K562 (cell line): ENCODE measurements around the gene CRYBG2. TPM values are rescaled to one million over a fixed set of nuclear protein-coding genes. Genes with fewer than 3 reads are reported as not detected.

ENCODE experiments used
- ATF4 ChIP-seq: fragments of 450-650 bp; formaldehyde crosslinking; IDR thresholded peaks from 2 replicates; pipeline ENCODE4 v1.4.0; 2022; ENCODE audit warnings: mild to moderate bottlenecking, moderate library complexity
- CREB5 ChIP-seq: fragments of 250-450 bp; sonication (Bioruptor Pico); IDR thresholded peaks from 2 replicates; pipeline ENCODE4 v1.5.0; 2020; ENCODE audit warnings: mild to moderate bottlenecking
- CREM ChIP-seq: IDR thresholded peaks from 2 replicates; pipeline ENCODE4 v1.6.1; 2014; ENCODE audit warnings: antibody characterized with exemption, low read depth
- ELF1 ChIP-seq: fragments of 200-800 bp; sonication (Bioruptor generic); IDR thresholded peaks from 2 replicates; pipeline ENCODE4 v1.6.1; 2016; ENCODE audit warnings: missing genetic modification characterization, missing compliant biosample characterization
- EP300 ChIP-seq: IDR thresholded peaks from 2 replicates; pipeline ENCODE4 v1.6.1; 2012; ENCODE audit warnings: low read length, improper control_type of control experiment
- ESRRA ChIP-seq: fragments of 450-650 bp; IDR thresholded peaks from 2 replicates; pipeline ENCODE4 v1.6.1; 2014; ENCODE audit warnings: low read depth, mild to moderate bottlenecking, moderate library complexity, borderline replicate concordance
- GTF2B ChIP-seq: IDR thresholded peaks from 2 replicates; pipeline ENCODE4 v1.6.1; 2011; ENCODE audit not compliant: insufficient read length; ENCODE audit errors: extremely low read depth
- HLTF ChIP-seq: fragments of 450-650 bp; IDR thresholded peaks from 2 replicates; pipeline ENCODE4 v1.6.1; 2016
- HSF4 ChIP-seq: fragments of 250-450 bp; sonication (Bioruptor Pico); IDR thresholded peaks from 2 replicates; pipeline ENCODE4 v2.1.2; 2022; ENCODE audit warnings: mild to moderate bottlenecking, moderate library complexity, borderline replicate concordance
- JUN ChIP-seq, 2 experiments: sonication (generic) in 1 of 2; formaldehyde crosslinking in 1 of 2; IDR thresholded peaks; 2 replicates each; pipeline versions ENCODE4 v1.6.1 to v1.8.0; 2012 to 2022; ENCODE audit warnings: borderline replicate concordance in 2 of 2, mild to moderate bottlenecking in 2 of 2, improper control_type of control experiment in 1 of 2, low read depth in 1 of 2, low read length in 1 of 2, missing genetic modification reagents in 1 of 2
- MITF ChIP-seq: IDR thresholded peaks from 2 replicates; pipeline ENCODE4 v1.6.1; 2014; ENCODE audit warnings: antibody characterized with exemption
- MYNN ChIP-seq, 2 experiments: sonication (generic); formaldehyde crosslinking in 1 of 2; IDR thresholded peaks; 2 replicates each; pipeline versions ENCODE4 v1.5.0 to v1.6.1; 2016 to 2020; ENCODE audit warnings: antibody characterized with exemption in 1 of 2, missing genetic modification reagents in 1 of 2
- NCOA1 ChIP-seq: fragments of 450-650 bp; IDR thresholded peaks from 2 replicates; pipeline ENCODE4 v1.6.1; 2016; ENCODE audit warnings: low read depth
- NR2F6 ChIP-seq: fragments of 450-650 bp; formaldehyde crosslinking; IDR thresholded peaks from 2 replicates; pipeline ENCODE4 v1.4.0; 2020; ENCODE audit warnings: mild to moderate bottlenecking
- PHF20 ChIP-seq: fragments of 450-650 bp; IDR thresholded peaks from 2 replicates; pipeline ENCODE4 v1.6.1; 2018; ENCODE audit not compliant: partially characterized antibody
- POU5F1 ChIP-seq: fragments of 150-350 bp; IDR thresholded peaks from 2 replicates; pipeline ENCODE4 v1.6.1; 2014; ENCODE audit warnings: borderline replicate concordance, low read length, low read depth, mild to moderate bottlenecking; ENCODE audit not compliant: partially characterized antibody
- PTBP1 ChIP-seq: fragments of 200-400 bp; formaldehyde crosslinking; IDR thresholded peaks from 2 replicates; pipeline ENCODE4 v1.6.1; 2017; ENCODE audit warnings: low read depth, low read length
- RBM17 ChIP-seq: fragments of 200-400 bp; formaldehyde crosslinking; IDR thresholded peaks from 2 replicates; pipeline ENCODE4 v1.6.1; 2017; ENCODE audit warnings: low read depth, mild to moderate bottlenecking, low read length, borderline replicate concordance
- TEAD2 ChIP-seq: fragments of 450-650 bp; IDR thresholded peaks from 2 replicates; pipeline ENCODE4 v1.6.1; 2016; ENCODE audit warnings: missing genetic modification characterization, control low read depth, missing compliant biosample characterization
- WHSC1 ChIP-seq: IDR thresholded peaks from one replicate; pipeline ENCODE4 v1.6.1; 2012; ENCODE audit warnings: low read length, control low read depth, inconsistent platforms
- YBX1 ChIP-seq: fragments of 450-650 bp; IDR thresholded peaks from 2 replicates; pipeline ENCODE4 v1.7.1; 2016; ENCODE audit warnings: mild to moderate bottlenecking
- ZBTB1 ChIP-seq: sonication (generic); formaldehyde crosslinking; IDR thresholded peaks from 2 replicates; pipeline ENCODE4 v1.8.1; 2023; ENCODE audit warnings: missing genetic modification reagents, low read depth, mild to moderate bottlenecking, borderline replicate concordance
- ZNF511 ChIP-seq: sonication (generic); formaldehyde crosslinking; IDR thresholded peaks from 2 replicates; pipeline ENCODE4 v1.8.0; 2022; ENCODE audit warnings: mild to moderate bottlenecking, missing genetic modification reagents
- ZSCAN29 ChIP-seq: fragments of 450-650 bp; IDR thresholded peaks from 2 replicates; pipeline ENCODE4 v1.6.1; 2017
- polyA plus RNA-seq, 8 experiments: library from polyadenylated mRNA; depleted of rRNA in 4 of 8; stranded (reverse) in 5 of 8; unstranded in 3 of 8; fragments of >200 nt; fragmentation: Nextera tagmentation in 2 of 8; fragmentation: Illumina TruSeq in 1 of 8; extraction: Ambion mirVana in 2 of 8; extraction: Trizol in 1 of 8; gene quantifications; 2 replicates each; pipeline versions ENCODE4 v1.2.1 to v1.2.3, GENCODE V29; 2011 to 2014; ENCODE audit warnings: inconsistent platforms in 1 of 8, missing spikeins in 1 of 8
- total RNA-seq, 7 experiments: library from RNA; depleted of rRNA in 6 of 7; stranded (reverse); fragments of >200 nt in 6 of 7; fragmentation: Illumina TruSeq in 2 of 7; extraction: Trizol in 2 of 7; gene quantifications; 2 replicates each; pipeline versions ENCODE4 v1.2.1 to v1.2.3, GENCODE V29; 2011 to 2021; ENCODE audit warnings: low replicate concordance in 1 of 7

The CRYBG2 gene
- total and polyA plus RNA-seq, 9 of the 15 experiments (the other 6 are each of a cell fraction or from before 2014, with no cell fraction given), result 0.39 to 8.5 (median 3.7) TPM

GRCh38 chr1:26280333-26281042 is 73.4 kb downstream of the CRYBG2 start (continued):
- TF ChIP-seq ATF4 (CRISPR knock-in tag), result no peak
- 0 out of 2 replicates have a peak, but pooled peaks have one; percentile 3 for TF ChIP-seq ELF1 (tag)
- no peak for TF ChIP-seq NR2F6 (CRISPR knock-in tag)
- TF ChIP-seq RBM17, result no peak
- peak; percentile 39; the same call in 1 of the 2 replicates for TF ChIP-seq NCOA1
- TF ChIP-seq ZNF511 (CRISPR knock-in tag), result peak; percentile 74; the same call in 1 of the 2 replicates
- TF ChIP-seq YBX1, result no peak
- TF ChIP-seq MITF, result 0 out of 2 replicates have a peak, but pooled peaks have one; percentile 2
- TF ChIP-seq POU5F1, result no peak
- 0 out of 2 replicates have a peak, but pooled peaks have one; percentile 9 for TF ChIP-seq HLTF
- TF ChIP-seq WHSC1, result no peak
- no peak for TF ChIP-seq GTF2B
- TF ChIP-seq CREB5, result 0 out of 2 replicates have a peak, but pooled peaks have one; percentile 72
- no peak for TF ChIP-seq HSF4 (CRISPR knock-in tag)
- no peak for TF ChIP-seq TEAD2 (tag)
- 0 out of 2 replicates have a peak, but pooled peaks have one; percentile 11 for TF ChIP-seq MYNN (IDR thresholded peaks at IDR 0.05)
- TF ChIP-seq MYNN (CRISPR knock-in tag; IDR thresholded peaks at IDR 0.05), result no peak
- TF ChIP-seq ZBTB1 (CRISPR knock-in tag), result no peak
- TF ChIP-seq ZSCAN29, result no peak
- TF ChIP-seq PHF20, result peak; percentile 6
- TF ChIP-seq EP300, result no peak; the same call in 1 of the 2 replicates
- TF ChIP-seq CREM, result no peak
- peak; percentile 63 for TF ChIP-seq JUN (IDR thresholded peaks at IDR 0.05; ENCODE audit: borderline replicate concordance, low read depth, low read length)
- TF ChIP-seq JUN (CRISPR knock-in tag; IDR thresholded peaks at IDR 0.05; ENCODE audit: borderline replicate concordance), result no peak
- peak; percentile 89 for TF ChIP-seq ESRRA
- TF ChIP-seq PTBP1, result no peak
